Neural cell (in vitro differentiated cells): ENCODE measurements around the gene CD248.

Experiments used
- CTCF ChIP-seq: fragments of 450-650 bp; IDR thresholded peaks from 2 replicates; pipeline ENCODE4 v1.5.1; 2014; ENCODE audit warnings: antibody characterized with exemption, mild to moderate bottlenecking, moderate library complexity; ENCODE audit not compliant: poor library complexity, severe bottlenecking
- EP300 ChIP-seq: fragments of 450-650 bp; conservative IDR thresholded peaks from 2 replicates; pipeline ENCODE4 v1.6.1; 2014; ENCODE audit warnings: antibody characterized with exemption, mild to moderate bottlenecking, moderate library complexity; ENCODE audit not compliant: poor library complexity, severe bottlenecking
- EZH2 ChIP-seq: fragments of 200-600, 300-800 bp; shearing (Covaris generic), sonication (generic); IDR thresholded peaks from 2 replicates; pipeline ENCODE4 v1.6.1; 2014; ENCODE audit warnings: antibody characterized with exemption, low read length, borderline replicate concordance, mild to moderate bottlenecking; ENCODE audit not compliant: insufficient read depth, poor library complexity, severe bottlenecking

- TF ChIP-seq CTCF, result no peak
- no peak for TF ChIP-seq EZH2
- no peak for TF ChIP-seq EP300
These were observed 50.3 kb downstream of the CD248 start for GRCh38 chr11:66266378-66267038.
